ENCODE data around the gene PRR29. TPM values are rescaled to one million over a fixed set of nuclear protein-coding genes. Genes with fewer than 3 reads are reported as not detected.

The PRR29 gene
- total RNA-seq, 1 experiment from 2014 or later: not detected

DNA sequence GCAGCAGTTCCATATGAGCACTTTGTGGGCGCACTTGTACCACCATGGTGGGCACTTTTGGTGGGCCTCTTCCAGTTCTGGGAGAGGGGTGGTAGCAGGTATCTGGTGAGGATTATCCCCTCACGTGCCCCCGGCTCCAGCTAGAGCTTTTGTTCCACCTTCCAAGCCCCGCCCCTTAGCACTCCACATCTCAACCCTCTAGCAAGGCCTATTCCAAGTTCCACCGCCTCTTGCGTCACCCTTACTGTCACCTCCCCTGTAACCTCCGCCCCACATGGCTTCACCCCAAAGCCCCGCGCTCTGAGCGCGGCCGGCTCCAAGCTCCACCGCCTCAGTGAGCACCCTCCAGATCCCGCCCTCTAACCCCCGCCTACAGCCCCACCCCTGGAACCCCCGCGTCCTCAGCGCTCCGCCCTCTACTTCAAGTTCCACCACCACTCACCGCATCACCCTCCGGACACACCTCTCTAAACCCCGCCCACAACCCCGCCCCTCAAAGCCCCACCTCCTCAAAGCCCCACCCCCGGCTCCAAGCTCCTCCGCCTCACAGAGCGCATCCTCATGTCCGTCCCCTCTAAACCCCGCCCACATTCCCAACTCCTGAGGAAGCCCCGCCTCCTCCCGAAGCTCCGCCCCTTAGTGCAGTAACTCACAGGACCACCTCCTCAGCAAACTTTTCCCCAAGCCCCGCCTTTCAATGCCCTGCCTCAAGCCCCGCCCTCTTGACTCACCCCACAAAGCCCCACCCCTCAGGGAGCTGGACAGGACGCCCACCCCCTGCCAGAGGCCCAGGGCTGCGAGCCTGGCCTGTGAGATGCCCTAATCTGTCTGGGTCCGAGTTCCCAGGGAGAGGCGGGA is 36.6 kb upstream of the PRR29 start:
- intact Hi-C loops (cut with micrococcal nuclease): no loop called here
- POLR2A ChIA-PET: interaction anchor here (0.6 kb wide), 1 partner anchor 655 kb away, joined by 5 read pairs; no protein-coding TSS in a partner anchor
- H3K27ac Mint-ChIP-seq (ENCODE audit: low read depth, unreplicated experiment): no peak overlapping the region
- BruUV-seq (replicated peaks): no TSS peak
- no peak for TF ChIP-seq CTCF (IDR thresholded peaks at IDR 0.05; ENCODE audit: unreplicated experiment)
- no peaks in the 10 kb centered on the region for H3K36me3 Mint-ChIP-seq (ENCODE audit: insufficient read depth, unreplicated experiment)
- H3K9me3 Mint-ChIP-seq (ENCODE audit: unreplicated experiment): no peaks in the 10 kb centered on the region
- no peaks in the 10 kb centered on the region for H3K4me1 Mint-ChIP-seq (ENCODE audit: insufficient read depth, unreplicated experiment)
- H3K4me3 Mint-ChIP-seq (ENCODE audit: unreplicated experiment): no peak overlapping the region
- CTCF ChIA-PET: interaction anchor here (0.9 to 1.3 kb wide), 2 partner anchors 10 to 64 kb away, joined by 4 to 7 read pairs; no protein-coding TSS in a partner anchor
- no peaks in the 10 kb centered on the region for H3K27me3 Mint-ChIP-seq (ENCODE audit: insufficient read depth, unreplicated experiment)
- peak; percentile 40 for DNase-seq (ENCODE audit: unreplicated experiment)

DNA sequence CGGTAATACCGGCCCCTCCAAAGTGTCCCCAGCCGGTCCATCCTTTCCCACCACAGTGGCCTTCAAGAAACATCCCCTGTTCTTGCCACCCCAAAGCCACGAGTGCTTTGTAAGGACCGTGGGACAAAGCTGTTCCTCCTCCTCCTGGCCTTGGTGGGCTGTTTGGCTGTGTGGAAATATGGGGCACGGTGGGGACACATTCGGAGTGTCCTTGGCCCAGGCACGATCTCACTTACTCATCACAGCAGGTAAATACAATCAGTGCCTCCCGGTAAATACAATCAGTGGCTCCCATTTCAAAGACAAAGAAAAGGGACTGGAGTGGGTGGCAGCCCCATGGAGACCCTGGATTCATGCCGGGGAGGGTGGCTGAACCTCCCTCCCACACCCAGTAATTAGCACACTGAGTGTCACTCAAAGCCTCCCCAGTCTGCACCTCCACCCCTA is 35.8 kb upstream of the PRR29 start:
- Mint-ChIP-seq H3K36me3 (ENCODE audit: insufficient read depth, unreplicated experiment) (no peaks in the 10 kb centered on the region), H3K4me1 (ENCODE audit: insufficient read depth, unreplicated experiment) (no peaks in the 10 kb centered on the region), H3K27me3 (ENCODE audit: insufficient read depth, unreplicated experiment) (no peaks in the 10 kb centered on the region), H3K27ac (ENCODE audit: low read depth, unreplicated experiment) (no peak overlapping the region), H3K9me3 (ENCODE audit: unreplicated experiment) (no peaks in the 10 kb centered on the region), H3K4me3 (ENCODE audit: unreplicated experiment) (no peak overlapping the region)
- no peak for TF ChIP-seq CTCF (IDR thresholded peaks at IDR 0.05; ENCODE audit: unreplicated experiment)
- POLR2A ChIA-PET: no interaction called here
- intact Hi-C loops (cut with micrococcal nuclease): no loop called here
- DNase-seq (ENCODE audit: unreplicated experiment): no peak
- no TSS peak for BruUV-seq (replicated peaks)
- CTCF ChIA-PET: interaction anchor here (0.9 to 1.6 kb wide), 2 partner anchors 43 to 63 kb away, joined by 4 read pairs; no protein-coding TSS in a partner anchor

DNA sequence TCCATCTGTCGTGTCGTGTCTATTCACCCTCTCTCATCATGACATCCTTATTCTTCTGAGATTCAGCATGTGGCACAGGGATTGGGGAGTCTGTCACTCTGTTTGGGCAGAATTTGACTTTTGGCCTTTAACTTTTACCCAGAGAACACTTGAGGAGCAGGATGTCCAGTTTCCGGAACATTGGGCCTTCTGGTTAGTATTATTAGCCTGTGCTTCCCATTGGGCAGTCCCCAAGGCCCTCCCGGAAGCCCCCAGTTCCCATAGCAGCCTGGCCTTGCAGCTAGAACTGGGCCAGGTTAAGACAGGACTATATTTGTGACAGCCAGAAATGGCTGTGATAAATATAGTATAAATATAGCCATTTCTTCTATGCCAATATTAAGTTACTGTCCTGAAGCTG is 35.0 kb upstream of the PRR29 start:
- CTCF ChIA-PET: interaction anchor here (0.6 to 1.6 kb wide), 2 partner anchors 44 to 1631 kb away, joined by 3 to 4 read pairs; no protein-coding TSS in a partner anchor
- Mint-ChIP-seq H3K27ac (ENCODE audit: low read depth, unreplicated experiment) (no peak overlapping the region), H3K27me3 (ENCODE audit: insufficient read depth, unreplicated experiment) (no peaks in the 10 kb centered on the region), H3K4me1 (ENCODE audit: insufficient read depth, unreplicated experiment) (no peaks in the 10 kb centered on the region), H3K4me3 (ENCODE audit: unreplicated experiment) (no peak overlapping the region), H3K36me3 (ENCODE audit: insufficient read depth, unreplicated experiment) (no peaks in the 10 kb centered on the region), H3K9me3 (ENCODE audit: unreplicated experiment) (no peaks in the 10 kb centered on the region)
- TF ChIP-seq CTCF (IDR thresholded peaks at IDR 0.05; ENCODE audit: unreplicated experiment): no peak
- no TSS peak for BruUV-seq (replicated peaks)
- POLR2A ChIA-PET: no interaction called here
- intact Hi-C loops (cut with micrococcal nuclease): no loop called here
- DNase-seq (ENCODE audit: unreplicated experiment): no peak

GRCh38 chr17:63966646-63967264 is 31.4 kb upstream of the PRR29 start:
- POLR2A ChIA-PET: no interaction called here
- TF ChIP-seq CTCF (IDR thresholded peaks at IDR 0.05; ENCODE audit: unreplicated experiment): no peak

More at GRCh38 chr17:63966646-63967264, 31.4 kb upstream of the PRR29 start:
- no peak overlapping the region for H3K27ac Mint-ChIP-seq (ENCODE audit: low read depth, unreplicated experiment)
- intact Hi-C loops (cut with micrococcal nuclease): no loop called here
- CTCF ChIA-PET: interaction anchor here (0.6 kb wide), 1 partner anchor 132 kb away, joined by 3 read pairs; no protein-coding TSS in a partner anchor
- H3K27me3 Mint-ChIP-seq (ENCODE audit: insufficient read depth, unreplicated experiment): no peaks in the 10 kb centered on the region
- DNase-seq (ENCODE audit: unreplicated experiment): no peak
- no peaks in the 10 kb centered on the region for H3K9me3 Mint-ChIP-seq (ENCODE audit: unreplicated experiment)
- no peaks in the 10 kb centered on the region for H3K4me1 Mint-ChIP-seq (ENCODE audit: insufficient read depth, unreplicated experiment)
- no peaks in the 10 kb centered on the region for H3K36me3 Mint-ChIP-seq (ENCODE audit: insufficient read depth, unreplicated experiment)
- no peak overlapping the region for H3K4me3 Mint-ChIP-seq (ENCODE audit: unreplicated experiment)
- no TSS peak for BruUV-seq (replicated peaks)
